GM23248 (cell line): ENCODE measurements around the gene KRTAP10-11.

Experiments
- EZH2 ChIP-seq: fragments of 200-600 bp; sonication (generic); IDR thresholded peaks from 2 replicates; pipeline ENCODE4 v1.6.1; 2018; ENCODE audit warnings: antibody characterized with exemption, mild to moderate bottlenecking; ENCODE audit not compliant: insufficient read depth, poor library complexity, severe bottlenecking
- EZH2phosphoT487 ChIP-seq: fragments of 200-600 bp; sonication (generic); IDR thresholded peaks from 2 replicates; pipeline ENCODE4 v1.6.1; 2018; ENCODE audit warnings: antibody characterized with exemption, moderate library complexity, mild to moderate bottlenecking, low read depth; ENCODE audit not compliant: insufficient read depth

DNA sequence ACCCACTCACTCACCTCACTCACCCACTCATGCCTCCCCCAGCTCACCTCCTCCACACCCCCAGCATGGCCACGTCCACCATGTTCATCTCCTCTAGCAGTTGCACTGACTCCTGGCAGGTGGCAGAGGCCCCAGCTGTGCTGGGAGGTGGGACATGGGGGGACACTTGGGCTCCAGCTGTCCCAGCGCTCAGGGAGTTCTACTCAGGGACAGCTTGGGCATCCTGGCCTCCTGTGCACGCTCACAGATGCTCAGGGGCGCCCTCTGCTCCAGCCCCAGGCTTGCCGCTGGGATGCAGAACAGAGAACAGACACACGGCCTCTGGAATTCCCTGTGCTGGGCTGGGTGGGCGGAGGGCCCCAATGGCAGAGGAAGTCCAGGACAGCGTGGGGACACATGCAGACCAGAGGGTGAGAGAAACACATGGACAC lies 29.1 kb upstream of the KRTAP10-11 start:
- no peak for TF ChIP-seq EZH2
- TF ChIP-seq EZH2phosphoT487: no peak
